Sigmoid colon (tissue), 4 donors: ENCODE results near the gene OLFM1.

Source experiments
- CTCF ChIP-seq, 4 experiments: fragments of 450-650 bp in 3 of 4; fragments of 200-600 bp in 1 of 4; IDR thresholded peaks; one replicate each; pipeline ENCODE4 v1.5.1; 2016 to 2019; ENCODE audit warnings: antibody characterized with exemption in 4 of 4, mild to moderate bottlenecking in 3 of 4, moderate library complexity in 2 of 4
- EP300 ChIP-seq, 4 donors: sonication (generic); formaldehyde crosslinking; IDR thresholded peaks; one replicate each; pipeline ENCODE4 v1.6.1; 2017; ENCODE audit warnings: antibody characterized with exemption in 4 of 4
- POLR2A ChIP-seq, 2 donors: fragments of 450-650 bp; IDR thresholded peaks; one replicate each; pipeline ENCODE4 v1.6.1; 2016; ENCODE audit warnings: antibody characterized with exemption in 2 of 2, mild to moderate bottlenecking in 2 of 2, moderate library complexity in 2 of 2
- POLR2AphosphoS5 ChIP-seq, 4 donors: sonication (generic); formaldehyde crosslinking; IDR thresholded peaks; one replicate each; pipeline ENCODE4 v1.6.1; 2017; ENCODE audit warnings: antibody characterized with exemption in 4 of 4

- no peak for TF ChIP-seq CTCF (IDR thresholded peaks at IDR 0.05)
- no peak for TF ChIP-seq POLR2A (IDR thresholded peaks at IDR 0.05)
- no peak for TF ChIP-seq POLR2AphosphoS5 (IDR thresholded peaks at IDR 0.05)
- TF ChIP-seq EP300 (IDR thresholded peaks at IDR 0.05) = no peak
Measured at GRCh38 chr9:135039916-135040645, 47.4 kb upstream of the OLFM1 start.
